ENCODE measurements around the gene WBP2.
A peak's percentile ranks its signal among the peaks of the same experiment; 100 is the strongest.

Gene WBP2

DNA sequence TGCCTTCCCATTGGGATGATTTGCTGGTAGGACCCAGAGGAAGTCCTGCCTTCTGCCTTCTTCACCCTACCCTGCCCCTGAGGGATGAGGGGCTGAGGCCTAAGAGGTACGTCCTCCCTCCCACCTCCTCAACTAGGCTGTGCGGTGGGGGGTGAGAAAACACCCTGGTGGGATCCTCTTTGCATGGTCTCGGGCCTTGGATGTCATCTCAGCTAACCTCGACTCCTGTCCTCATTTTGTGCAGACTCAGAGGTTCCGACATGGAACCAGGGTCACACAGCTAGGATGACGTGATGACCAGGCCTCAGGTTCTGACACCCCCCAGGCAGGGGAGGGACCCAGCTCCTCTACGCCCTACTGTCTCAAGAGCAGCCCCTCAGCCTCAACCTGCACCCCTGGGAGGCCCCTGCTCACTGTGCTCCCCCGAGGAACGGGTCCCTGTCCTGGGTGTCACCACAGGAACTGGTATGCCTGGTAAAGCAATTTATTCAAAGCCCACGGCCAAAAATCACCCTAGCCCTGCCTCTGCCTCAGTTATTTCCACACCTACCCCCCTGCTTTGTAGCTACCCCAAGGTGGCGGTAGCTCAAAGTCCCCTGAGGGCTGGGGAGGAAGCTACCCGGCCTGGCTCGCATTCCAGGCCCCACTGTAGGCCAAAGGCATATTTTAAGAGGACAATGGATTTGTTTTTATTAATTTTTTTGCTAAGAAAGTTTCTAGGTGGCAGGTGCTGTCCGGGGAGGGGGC is 28.4 kb downstream of the WBP2 start:
- no peak for DNase-seq

DNA sequence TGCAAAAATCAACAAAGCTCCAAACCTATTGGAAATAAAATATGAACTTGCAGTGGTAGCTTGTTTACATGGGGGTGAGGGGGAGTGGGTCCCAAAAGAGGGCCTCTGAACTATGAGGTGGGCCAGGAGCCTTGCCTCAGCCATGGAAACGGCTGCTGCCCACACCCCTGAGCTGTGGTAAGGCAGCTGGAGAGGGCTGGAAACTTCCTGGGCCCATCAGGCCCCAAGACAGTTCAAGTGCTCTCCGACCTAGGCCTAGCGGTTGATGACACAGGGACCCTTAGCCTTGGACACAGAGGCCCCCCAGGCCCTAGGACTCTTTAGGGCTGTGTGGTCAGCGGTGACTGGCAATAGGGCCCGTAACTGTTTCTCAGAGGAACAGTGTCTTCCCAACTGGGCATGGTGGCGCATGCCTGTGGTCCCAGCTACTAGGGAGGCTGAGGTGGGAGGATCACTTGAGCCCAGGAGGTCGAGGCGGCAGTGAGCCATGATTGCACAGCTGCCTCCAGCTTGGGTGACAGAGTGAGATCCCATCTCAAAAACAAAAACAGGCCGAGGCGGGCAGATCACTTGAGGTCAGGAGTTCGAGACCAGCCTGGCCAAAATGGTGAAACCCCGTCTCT is 29.3 kb downstream of the WBP2 start:
- DNase-seq = peak; percentile 13

DNA sequence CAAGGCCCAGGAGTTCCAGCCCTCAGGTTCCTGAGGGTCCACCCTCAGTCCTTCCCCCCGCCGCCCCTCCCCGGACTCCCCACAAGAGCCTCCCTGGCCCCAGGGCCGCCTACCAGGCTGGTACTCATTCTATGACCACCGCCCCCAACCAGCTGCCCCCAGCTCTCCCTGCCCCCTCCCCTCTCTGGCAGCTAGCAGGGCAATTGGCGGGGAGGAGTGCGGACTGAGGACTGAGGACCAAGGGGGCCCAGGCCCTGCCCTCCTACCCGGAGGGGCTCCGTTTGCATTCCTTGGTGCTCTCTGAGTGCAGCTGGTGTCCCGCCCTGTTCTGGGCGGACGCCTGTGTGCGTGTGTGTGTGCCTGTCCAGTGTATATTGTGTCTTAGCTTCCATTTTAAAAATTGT is 30.0 kb downstream of the WBP2 start:
- DNase-seq = peak; percentile 66

DNA sequence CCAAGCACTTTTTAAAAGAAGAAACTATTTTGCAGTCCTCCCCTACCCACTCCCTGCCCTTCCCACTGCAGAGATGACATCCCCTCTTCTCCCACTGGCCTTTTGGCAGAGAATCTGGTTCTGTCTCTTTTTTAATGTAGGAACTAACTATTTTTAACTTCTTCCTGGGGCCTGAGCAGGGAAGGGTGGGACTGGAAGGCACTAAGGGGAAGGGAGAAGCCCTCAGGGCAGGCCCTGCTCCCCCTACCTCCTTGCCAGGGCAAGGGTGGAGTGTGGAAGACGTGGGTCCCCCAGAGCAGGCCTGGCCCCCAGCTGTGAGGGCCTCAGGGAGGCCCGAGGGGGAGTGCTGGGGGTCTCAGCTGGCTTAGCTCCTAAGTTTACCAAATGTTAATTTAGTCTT is 30.5 kb downstream of the WBP2 start:
- no peak for DNase-seq

DNA sequence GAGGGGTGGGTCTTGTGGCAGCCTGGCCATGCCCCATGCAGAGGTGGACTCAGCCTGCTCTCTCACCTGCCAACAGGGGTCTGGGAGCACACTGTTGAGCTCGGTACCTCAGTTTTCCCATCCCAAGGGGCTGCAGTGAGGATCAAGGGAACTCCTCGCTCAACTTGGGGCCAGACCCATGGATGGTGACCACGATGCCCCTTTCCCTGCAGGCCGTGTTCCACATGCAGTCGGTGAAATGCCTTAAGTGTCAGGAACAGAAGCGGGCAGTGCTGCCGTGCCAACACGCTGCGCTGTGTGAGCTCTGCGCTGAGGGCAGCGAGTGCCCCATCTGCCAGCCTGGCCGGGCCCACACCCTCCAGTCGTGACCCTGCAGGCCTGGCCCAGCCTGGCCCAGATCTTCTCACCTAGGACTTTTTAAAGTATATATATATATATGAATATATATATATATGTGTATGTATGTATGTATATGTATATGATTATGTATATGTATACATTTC is 31.0 kb downstream of the WBP2 start:
- DNase-seq = no peak

DNA sequence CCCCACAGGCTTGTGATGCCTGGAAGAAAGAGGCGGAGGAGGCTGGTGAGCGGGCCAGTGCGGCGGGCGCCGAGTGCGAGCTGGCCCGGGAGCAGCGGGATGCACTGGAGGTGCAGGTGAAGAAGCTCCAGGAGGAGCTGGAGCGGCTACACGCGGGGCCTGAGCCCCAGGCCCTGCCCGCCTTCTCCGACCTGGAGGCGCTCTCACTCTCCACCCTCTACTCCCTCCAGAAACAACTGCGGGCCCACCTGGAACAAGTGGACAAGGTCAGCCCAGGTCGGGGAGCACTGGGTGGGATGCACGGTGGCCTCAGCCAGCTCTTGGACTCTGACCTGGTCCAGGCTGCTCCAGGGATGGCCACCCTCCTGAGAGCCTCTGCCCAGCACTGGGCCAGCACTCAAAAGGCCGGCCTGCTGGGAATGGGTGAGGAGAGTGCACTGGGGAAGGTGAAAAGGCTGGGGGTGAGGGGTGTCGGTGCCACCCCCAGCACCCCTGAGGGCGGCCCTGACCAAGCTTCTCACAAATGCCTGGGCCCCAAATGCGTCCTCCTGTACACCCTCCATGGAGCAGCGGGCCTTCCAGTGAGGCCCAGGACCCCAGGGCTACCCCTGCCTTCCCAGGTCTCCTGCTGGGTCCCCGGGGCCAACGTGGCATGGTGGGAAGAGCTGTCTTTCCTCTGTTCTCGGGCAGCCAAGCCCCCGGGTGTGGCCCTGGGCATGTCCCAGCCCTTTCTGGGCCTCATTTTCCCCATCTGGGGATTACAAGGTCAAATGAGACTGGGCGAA is 31.7 kb downstream of the WBP2 start:
- no peak for DNase-seq

DNA sequence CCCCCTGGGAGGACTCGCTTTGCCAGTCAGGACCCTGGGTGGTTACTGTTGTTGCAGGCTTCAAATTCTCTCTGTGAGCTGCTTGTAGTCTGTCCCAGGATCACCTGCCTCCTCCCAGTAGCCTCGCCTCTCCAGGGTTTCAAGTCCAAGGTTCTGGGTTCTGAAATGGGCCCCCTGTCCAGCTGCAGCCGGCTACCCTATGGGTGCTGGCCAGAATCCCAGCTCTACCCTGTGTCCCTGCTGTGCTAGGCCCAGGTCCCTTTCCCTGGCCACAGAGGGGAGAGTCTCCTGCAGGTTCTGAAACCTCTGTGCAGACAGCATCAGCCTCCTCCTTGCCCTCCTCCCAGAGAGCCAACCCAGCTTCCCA is 32.4 kb downstream of the WBP2 start:
- DNase-seq = no peak

DNA sequence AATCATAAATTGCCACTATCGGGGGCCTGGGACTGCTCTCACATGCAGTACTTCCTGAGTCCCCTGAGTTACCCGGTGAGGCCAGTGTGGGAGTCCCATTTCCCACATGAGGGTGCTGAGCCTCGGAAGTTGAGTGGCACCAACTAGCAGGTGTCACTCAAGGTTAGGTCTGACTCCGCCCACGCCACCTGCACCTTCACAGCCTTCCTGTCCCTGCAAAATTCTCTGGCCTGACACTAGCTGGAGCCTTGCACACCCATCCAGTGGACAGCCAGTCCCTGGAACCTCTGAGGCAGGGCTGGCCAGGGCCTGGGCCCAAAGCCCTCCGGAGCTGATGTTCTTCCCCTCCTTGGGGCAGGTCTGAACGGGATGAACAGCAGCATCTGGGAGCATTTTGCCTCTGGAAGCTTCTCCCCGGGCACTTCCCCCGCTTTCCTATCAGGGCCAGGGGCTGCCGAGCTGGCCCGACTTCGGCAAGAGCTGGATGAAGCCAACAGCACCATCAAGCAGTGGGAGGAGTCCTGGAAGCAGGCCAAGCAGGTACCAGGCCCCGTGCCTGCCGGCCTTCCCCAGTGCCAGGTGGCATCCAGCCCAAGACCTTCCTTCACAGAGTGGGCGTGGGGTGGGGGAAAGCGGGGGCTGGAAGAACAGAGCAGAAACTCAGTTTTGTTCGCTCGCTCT is 32.9 kb downstream of the WBP2 start:
- no peak for DNase-seq

DNA sequence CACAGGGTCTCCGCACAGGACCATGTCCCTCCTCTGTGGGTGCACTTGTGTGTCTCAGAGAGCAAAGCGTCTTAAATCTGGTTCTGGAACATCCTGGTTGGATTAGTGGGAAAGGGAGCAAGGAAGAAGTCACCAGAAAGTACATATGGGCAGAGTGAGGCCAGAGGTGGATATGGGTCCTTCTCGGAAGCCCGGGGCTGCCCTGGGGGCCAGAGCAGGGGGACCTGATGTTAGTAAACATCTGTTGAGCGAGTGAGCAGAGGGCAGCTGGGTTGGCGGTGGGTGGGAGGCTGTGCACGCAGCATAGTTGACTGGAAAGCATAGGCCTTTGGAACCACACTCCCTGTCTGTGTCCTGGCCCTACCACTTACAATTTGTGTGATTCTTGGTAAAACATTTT is 33.6 kb downstream of the WBP2 start:
- DNase-seq = no peak

DNA sequence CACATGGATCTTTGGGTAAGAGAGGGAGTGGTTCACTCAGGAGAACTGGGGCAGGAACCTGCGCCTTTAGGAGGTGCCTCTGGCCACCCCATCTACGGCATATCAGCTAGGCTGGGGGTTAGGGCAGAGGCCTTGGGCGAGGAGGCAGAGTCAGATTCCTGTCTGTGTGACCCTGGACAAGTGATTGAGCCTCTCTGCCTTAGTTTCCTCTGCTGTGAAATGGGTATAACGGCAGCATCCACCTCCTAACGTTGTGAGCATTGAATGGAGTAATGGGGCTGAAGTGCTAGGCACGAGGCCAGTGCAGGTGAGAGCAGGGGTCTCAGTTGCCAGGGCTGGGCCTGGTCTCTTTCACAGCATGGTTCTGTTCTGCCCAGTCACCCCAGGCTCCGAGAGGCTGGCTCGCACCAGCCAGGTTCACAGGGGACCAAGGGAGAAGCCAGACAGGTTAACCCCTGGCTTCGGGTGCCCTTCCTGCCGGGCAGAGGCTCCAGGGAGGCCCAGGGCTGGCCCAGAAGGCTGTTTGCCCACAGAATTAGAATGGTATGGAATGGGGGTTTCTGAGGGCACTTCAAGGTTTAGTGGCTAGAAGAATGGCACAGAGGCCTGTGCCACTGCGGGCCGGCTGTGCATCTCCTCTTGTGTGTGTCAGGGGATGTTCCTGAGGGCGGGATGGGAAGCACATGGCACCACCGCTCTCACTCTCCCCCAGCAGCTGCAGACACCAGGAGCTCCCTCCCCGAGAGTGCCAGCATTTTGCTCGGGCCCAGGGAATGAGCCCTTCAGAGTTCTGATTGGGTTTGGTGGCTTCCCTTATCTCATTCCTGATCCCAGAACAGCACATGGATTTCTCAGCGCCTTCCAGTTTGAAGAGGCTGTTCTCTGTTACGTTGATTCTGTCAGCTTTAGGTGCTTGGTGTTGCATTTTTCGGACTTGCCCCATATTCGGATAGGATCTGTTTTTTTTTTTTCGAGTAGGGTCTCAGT is 34.7 kb downstream of the WBP2 start:
- no peak for DNase-seq

DNA sequence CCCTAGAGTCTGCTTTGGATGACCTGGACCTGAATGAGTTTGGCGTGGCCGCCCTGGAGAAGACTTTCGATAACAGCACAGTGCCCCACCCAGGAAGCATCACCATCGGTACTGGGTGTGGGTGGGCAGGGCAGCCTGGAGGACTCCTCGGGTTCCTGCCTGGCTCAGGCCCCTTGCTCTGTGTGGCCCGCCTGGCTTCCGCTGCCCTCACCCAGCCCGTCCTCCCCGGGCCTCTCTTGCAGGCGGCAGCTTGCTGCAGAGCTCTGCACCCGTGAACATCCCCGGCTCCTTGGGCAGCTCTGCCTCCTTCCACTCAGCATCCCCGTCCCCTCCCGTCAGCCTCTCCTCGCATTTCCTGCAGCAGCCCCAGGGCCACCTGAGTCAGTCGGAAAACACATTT is 35.5 kb downstream of the WBP2 start:
- DNase-seq = no peak

DNA sequence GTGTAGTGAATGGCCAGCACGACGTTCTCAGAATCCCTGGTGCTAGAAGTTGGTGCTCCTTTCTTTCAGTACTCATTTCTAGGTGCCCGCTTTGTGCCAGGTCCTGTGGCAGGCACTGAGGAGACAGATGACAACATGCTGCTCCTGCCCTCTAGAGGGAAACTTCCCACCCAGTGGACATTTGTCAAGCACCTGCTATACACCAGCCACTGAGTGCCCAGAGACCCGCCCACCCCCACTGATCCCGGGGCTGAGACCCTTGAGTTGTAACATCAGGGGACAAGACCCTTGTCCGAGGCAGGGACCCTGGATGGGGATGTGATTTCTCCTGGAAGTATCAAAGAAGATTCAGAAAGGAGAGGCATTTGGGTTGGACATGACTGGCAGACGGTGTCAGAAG is 36.0 kb downstream of the WBP2 start:
- DNase-seq = no peak

DNA sequence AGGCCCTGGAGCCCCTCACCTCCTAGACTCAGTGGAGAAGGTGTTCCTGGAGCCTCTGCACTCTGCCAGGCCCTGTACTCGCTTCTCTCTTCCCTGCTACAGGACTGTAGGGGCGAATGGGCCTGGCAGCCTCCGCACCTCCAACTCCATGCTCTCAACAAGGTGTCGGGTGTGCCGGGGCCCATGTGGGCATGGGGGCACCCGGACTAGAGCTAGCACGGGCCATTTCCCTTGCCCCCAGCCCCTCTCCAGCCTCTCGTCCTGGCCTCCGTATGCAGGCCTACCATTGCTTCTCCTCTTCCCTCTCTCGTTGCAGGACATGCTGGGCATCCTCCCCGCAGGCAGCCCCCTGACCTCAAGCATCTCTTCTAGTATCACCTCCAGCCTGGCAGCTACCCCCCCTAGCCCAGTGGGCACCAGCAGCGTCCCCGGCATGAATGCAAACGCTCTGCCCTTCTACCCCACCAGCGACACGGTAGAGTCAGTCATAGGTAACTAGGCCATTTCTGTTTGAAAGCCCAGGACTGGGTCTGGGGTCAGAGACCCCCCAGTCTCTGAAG is 36.7 kb downstream of the WBP2 start:
- DNase-seq = no peak

DNA sequence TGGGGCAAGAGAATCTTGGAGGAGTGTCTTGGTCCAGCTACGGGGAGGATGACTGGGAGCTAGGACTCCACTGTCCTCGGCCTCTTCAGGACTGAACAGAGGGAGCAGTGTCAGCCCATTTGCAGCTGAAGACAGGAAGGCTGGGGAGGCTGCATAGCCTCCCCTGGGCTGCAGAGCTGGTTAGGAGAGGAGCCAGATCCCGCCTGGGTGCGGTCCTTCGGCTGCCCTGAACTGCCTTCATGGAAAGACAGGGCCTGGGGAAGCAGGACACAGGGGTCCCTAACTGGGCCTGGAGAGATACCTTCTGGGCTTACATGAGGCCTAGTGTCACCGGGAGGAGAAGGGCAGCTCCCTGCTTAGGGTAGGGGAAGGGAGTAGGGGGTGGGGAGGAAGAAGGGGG is 37.6 kb downstream of the WBP2 start:
- DNase-seq = no peak

DNA sequence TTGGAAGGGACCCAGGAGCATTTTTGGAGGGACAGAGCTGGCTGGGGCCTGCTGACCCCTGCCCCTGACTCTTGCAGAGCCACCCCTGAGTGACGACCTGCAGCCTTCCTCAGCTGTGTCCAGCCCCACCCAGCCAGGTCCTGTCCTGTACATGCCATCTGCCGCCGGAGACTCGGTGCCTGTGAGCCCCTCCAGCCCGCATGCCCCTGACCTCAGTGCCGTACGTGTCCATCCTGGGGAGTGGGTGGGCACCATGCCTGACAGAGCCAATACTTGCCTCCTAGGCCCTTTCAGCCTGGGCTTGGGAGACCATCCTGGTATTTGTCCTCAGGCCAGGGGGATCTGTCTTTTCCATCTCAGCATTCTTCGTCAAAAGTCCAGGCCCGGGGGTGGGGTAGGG is 38.4 kb downstream of the WBP2 start:
- no peak for DNase-seq

DNA sequence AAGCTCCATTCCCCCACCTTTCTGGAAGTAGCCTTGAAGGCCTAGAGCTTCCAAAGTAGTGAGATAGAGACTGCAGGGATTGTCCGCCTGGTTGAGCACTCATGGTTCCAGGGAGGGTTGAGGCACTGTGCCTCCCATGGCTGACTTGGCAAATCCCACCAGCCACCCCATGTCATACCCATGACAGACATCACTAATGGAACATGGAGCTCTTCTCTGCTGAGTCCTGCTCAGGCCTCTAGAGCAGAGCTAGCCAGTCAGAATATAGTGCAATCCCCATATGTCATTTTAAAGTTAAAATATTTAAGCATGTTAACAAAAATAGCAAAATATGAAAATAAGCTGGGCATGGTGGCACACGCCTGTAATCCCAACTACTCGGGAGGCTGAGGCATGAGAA is 39.7 kb downstream of the WBP2 start:
- DNase-seq = no peak

DNA sequence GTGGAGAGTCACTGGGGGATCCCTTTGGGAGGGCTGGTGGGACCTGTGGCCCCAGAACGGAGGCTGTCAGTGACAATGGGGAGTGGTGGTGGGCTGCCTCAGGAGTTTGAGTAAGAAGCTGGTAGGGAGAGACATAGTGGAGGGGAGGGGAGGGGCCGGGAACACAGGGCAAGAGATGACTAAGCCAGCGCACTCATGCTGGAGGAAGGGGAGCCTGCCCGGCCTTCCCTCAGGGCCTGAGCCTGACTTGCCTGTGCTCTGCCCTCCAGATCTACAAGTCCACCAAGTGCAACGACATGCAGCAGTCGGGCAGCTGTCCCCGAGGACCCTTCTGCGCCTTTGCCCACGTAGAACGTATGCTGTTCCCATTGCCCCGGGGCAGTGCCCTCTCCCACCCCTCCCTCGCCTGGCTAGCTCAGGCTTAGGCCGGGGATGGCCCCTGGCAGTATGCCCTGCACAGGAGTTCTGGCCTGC is 40.2 kb downstream of the WBP2 start:
- DNase-seq = no peak

DNA sequence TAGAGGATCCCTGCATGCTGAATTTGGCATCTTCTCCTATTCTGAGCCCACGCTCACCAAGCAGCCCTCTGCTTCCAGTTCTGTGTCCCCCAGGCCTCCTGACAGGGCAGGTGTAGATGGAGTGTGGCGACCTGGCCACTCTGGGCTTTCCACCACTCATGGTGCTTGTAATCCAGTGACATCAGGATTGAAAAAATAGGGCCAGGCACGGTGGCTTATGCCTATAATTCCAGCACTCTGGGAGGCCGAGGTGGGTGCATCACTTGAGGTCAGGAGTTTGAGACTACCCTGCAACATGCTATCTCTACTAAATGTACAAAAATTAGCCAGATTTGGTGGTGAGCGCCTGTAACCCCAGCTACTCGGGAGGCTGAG is 41.1 kb downstream of the WBP2 start:
- no peak for DNase-seq

DNA sequence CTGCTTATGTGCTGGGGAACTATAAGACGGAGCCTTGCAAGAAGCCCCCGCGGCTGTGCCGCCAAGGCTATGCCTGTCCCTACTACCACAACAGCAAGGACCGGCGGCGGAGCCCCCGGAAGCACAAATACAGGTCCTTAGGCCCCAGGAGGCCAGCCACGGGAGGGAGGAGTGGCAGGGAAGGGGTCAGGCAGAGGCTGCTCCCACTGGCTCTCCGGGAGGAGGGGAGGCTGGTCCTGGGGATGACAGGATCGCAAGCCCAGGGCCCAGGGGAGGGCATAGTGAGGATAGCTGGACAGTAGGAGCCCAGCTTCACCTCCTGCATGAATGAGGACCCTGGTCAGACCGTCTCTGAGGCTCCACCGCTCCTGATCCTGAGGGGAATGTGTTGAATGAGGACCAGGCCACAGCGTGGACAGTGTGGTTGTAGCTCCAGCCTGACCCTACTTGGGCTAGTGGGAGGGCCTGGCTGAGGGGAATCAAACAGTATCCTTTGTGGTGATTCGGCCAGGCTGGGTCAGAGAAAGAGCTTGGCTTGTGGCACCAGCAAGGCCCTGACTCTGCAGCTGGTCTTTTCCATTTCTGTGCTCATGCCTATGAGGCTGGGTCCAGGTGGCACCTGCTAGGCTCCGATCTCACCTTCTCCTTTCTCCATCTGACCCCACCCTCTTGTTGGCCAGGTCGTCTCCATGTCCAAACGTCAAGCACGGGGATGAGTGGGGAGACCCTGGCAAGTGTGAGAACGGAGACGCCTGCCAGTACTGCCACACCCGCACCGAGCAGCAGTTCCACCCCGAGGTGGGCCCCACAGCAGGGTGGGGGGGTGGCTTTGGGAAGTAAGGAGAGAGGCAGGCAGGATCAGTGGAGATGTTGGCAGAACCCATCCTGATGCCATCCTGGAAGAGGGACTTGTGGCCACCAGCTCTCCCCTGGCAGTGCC is 41.8 kb downstream of the WBP2 start:
- no peak for DNase-seq

All from left hindlimb (tissue), 1 donor.